HG02970 (cell line): ENCODE data around the gene CROCC2.

Experiments
- ATAC-seq: cut with Tn5 transposase; IDR thresholded peaks from one replicate; pipeline ENCODE4 v1.9.1; 2021; ENCODE audit warnings: mild to moderate bottlenecking, moderate library complexity, moderate number of reproducible peaks; ENCODE audit not compliant: unreplicated experiment, low FRiP score

The CROCC2 gene

DNA sequence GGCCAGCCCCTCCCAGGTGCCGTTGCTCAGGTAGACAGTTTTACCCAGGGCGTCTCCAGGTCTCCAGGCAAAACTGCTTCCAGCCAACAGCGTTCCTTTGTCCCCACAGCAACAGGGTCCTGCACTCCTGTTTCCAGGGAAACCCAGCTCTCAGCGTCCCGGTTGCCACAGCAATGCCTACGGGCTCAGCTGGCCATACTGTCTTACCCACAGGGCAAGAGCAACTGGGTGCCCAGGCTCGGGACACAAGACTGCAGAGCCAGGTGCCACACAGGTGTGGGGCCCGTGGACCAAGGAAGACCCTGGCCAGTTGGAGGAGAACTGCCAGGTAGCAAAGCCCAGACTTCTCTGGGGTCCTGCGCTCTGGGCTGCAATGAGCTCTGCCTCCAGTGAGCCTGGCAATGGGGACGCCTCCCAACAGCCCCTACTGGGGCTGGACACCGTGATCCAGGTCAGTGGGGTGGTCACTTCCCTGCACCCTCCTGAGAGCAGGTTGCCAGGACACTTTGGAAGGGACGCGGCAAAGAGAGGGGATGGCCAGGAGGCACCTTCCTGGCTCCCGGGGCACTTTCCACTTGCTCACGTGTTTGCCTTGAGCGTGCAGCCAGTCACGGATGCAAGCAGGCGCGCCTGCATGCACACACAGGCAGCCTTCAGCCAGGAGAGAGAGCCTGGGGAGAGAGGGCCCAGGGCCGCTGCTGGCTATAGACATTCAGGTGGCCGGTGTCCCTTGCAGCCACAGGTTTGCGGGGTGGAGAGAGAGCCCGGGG, at the start of gene CROCC2:
CROCC2 (plus strand) TSS at position 196 of the 770 bp plus-strand sequence; CDS start at position 374, 178 bp downstream.
- no peak for ATAC-seq

DNA sequence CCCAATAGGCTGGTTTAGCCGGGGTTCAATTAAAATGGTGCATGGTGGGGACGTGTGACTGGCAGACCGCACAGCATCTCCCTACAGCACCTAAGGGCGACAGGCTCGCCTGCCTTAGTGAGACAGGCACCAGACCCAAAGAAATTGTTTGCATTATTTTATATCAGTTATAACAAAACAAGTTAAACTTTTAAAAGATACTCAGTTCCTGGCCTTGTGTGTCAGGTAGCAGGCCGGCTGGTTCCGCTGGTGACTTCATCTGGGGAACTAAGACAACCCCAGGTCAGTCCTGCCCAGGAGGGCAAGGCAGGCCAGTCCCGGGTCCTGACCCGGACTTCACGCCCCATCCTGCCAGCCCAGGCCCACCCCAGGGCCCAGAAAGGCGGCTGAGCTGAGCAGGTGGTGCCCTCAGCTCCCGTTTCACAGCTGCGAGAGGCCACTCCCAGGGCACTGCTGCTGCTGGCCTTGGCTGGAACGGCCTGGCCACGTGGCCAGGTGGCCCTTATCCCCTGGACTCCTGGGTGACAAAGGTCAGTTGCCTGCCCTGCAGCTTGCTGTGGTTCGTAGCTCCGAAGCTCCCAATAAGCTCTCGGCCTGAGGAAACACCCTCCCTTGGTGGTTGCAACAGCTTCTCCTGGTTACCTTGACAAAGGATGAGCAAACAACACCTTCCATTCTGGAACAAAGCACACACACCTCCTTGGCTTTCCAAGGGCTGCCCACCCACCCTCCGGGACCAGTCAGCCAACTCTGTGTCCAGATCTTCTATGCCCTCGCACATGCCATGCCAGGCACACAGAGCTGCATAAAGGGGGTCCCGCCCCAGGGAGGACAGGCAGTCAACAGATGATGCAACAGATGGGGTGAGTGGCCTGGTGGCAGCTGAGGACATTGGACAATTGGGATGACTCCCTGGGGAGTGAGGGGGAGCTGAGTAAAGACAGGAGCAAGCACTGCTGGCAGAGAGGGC, 48.8 kb upstream of the CROCC2 start:
- ATAC-seq = no peak

DNA sequence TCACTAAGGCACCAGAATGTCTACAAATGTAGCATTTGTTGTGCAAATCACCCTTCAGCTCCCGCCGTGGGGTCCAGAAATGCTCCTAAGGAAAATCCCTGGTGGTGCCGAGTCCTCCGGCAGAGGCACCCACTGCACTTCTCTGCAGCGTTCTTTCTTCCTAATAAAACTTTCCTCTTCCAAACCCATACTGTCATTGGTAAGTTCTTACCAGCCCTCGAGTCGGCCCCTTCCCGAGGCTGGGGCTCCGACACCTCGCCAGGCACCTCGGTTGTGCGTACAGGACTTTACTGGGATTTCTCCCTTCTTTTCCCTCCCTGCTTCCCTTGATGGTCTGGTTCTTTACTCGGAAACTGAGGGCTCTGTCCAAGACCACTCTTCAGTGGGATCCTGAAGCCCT, 47.8 kb upstream of the CROCC2 start:
- no peak for ATAC-seq

DNA sequence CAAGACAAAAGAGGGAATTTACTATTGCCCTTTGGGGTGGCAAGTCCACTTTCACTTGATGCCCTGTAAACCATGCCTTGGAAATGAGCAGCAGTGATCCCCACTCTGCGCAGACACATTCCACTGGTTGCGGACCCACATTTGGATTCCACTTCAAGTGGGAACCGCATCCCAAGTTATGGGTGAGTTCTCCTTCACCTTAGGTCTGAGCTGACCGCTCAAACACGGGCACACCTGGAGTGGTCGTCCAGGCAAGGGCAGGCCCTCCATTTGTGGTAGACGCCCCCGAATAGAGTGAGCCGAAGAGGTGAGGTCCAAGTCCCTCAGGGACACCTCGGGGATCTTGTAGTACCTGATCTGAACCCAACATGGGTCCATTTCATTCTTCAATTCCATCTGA, 47.3 kb upstream of the CROCC2 start:
- ATAC-seq = no peak

DNA sequence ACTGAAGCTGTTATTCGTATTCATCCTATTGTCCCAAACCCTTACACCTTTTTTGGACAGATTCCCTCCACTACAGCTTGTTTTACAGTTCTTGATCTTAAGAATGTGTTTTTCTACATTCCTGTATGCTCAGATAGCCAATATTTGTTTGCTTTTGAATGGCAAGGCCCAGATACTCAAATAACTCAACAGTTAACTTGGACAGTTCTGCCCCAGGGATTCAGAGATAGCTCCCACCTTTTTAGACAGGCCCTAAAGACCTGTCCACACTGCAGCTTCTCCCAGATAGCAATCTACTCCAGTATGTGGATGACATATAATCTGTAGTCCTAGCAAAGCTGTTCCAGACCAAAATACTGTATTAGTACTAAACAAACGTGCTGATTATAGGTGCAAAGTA, 44.6 kb upstream of the CROCC2 start:
- no peak for ATAC-seq

DNA sequence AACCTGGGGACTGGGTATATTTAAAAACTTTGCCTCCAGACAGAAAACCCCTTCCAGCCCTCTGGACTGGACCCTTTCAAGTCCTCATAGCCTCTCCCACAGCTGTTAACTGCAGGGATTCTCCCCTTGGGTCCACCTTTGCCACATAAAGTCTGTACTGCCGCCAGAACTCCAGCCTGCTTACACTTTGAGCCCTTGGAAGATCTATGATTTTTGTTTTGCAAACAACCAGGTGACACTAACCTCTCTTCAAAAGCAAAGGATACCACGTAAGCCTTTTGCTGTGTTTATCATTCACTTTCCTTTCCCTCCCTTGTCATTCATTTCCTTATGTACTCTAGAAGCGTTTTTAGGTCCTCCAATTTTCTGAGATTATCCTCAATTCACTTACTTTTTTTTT, 41.7 kb upstream of the CROCC2 start:
- ATAC-seq = no peak

DNA sequence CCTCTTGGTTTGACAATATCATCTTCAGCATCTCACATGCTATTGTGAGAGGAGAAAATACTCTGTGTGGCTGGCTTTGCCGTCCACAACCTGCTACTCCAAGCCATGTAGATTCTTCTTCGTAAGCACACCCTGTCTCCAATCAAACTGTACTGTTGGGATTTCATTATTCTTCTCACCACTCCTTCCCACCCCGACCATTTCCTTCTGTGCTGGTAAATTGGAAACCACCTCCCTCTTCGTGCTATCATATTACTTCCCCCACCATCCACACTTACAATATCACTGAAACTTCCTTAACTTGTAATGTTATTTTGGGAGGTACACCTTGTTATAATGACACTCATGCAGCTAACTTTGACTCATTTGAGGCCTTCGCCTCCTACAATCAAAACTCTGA, 40.7 kb upstream of the CROCC2 start:
- ATAC-seq = no peak

DNA sequence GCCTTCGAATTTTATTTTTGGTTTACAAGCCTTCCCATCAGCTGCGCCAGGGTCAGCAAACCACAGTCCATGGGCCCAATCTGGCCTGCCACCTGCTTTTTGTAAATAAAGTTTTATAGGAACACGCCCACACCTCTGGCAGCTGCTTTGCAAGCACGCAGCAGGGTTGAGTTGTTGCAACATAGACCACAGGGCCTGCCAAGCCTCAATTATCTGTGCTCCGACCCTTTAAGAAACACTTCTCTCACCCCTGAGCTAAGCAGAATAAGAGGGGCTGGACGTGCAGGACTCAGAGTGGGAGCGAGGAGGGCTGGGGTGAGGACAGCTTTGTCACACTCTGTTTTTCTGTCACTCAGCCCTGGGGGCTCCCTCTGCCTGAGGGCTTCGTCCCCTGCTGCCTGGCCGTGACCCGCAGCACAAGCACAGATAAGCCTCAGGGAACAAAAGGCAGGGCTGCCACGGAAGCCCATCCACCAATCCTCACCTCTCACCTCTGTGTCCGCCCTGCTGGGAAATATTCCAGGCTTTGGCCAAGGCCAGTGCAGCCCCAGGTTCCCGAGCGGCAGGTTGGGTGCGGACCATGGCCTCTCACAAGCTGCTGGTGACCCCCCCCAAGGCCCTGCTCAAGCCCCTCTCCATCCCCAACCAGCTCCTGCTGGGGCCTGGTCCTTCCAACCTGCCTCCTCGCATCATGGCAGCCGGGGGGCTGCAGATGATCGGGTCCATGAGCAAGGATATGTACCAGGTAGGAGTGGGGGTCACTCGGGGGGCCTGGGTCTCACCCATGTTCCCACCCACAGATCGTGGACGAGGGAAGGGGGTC, 37.6 kb upstream of the CROCC2 start, which contains the start of gene AGXT:
AGXT (plus strand) TSS at position 539 of the 823 bp plus-strand sequence; CDS start at position 581, 42 bp downstream.
- ATAC-seq = no peak

DNA sequence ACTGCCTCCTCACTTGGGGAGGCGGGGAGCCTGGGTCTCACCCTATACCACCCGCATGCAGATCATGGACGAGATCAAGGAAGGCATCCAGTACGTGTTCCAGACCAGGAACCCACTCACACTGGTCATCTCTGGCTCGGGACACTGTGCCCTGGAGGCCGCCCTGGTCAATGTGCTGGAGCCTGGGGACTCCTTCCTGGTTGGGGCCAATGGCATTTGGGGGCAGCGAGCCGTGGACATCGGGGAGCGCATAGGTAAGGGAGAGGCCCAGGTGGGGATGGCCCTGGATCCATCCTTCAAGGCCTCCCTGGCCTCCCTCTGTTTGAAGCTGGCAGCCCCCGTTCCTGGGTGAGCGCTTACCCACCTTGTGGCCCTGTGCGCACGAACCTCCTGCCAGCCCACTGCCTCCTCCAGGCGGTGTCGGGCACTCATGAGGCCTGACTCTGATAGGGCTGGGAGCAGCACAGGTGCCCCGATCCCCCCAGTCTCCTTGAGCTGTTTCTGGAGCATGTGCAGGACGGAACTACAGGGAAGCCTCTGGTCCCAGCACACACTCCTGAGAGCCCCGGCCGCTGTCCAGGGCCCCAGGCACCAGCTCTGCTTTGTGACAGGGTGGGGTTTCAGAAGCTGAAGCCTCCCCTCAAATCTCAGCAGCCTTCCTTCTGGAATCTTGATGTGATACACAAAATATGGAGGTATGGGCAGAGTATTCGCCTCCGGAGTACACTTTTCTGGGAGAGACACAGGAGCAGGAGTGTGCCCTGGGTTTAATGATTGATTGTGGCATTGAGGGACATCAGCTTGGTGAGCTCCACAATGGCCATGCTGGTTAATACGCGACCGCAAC, 36.8 kb upstream of the CROCC2 start:
- no peak for ATAC-seq

DNA sequence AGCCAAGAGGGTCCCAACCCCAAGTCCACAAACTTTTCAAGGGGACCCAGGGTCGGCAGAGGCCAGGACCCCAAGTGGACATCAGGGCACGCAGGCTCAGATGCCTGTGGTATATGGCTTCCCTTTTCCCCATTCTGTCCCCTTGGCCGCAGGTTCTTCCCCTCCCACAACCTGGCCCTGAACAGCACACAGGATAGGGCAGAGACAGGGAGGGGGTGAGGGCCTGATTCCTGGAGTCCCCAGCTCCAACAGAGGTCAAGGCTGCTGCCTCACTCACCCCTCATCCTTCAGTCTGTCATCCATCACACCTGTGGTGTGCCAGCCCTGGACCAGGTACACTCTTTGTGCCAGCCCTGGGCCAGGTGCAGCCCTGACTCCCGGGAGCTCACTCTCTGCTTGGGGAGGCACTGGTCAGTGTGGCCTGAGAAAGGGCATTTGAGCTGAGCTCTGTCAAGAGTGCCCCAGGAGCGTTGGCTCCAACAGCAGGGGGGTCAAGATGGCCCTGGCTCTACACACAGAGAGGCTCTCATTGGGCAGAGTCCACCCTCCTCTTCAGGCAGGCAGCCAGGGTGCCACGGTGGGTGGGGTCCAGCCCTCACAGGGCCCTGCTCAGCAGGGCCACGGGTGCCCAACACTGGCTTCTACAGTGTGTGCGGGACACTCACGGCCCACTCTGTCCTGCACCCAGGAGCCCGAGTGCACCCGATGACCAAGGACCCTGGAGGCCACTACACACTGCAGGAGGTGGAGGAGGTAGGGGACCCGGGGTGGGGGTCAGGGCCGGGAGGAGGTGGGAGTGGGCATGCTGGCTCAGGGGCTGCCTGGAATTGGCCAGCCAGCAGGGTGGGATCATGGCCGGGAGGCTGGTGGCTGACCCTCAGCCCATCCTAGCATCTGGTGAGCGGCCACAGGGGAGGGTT, 35.9 kb upstream of the CROCC2 start:
- ATAC-seq = no peak

DNA sequence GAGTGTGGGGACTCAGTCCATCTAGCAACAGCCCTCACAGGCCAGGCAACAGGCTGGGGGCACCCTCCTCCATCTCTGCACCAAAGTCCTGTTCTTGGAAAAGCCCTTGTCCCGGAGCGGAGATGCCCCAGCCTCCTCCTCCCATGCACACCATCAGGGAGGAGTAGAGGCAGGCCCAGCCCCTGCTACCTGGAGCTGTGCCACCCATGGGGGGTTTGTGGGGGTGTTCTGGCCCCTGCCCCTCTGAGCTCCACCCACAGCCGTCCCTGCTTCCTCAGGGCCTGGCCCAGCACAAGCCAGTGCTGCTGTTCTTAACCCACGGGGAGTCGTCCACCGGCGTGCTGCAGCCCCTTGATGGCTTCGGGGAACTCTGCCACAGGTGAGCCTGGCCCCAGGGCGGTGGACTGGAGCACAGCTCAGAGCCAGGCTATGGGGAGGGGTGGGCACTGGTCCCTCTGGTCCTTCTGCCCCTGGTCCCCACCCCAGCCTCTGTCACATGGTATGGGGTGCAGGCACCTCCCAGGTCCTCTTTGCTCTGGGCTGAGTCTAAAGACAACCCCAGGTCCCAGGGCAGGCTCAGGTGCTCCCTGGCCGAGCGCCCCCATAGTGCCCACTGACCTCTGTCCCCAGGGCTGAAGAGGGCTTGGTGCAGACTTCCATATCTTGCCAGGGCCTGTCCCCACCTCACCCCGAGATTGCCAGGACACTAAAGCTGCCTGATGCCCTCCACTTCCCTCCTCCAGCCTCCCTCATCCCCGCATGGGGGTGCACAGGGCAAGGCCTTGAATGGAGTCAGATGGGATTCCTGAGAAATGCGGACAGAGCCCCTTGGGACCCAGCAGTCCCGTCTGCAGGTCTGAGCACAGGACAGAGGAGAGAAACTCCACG, 34.8 kb upstream of the CROCC2 start:
- ATAC-seq = no peak

DNA sequence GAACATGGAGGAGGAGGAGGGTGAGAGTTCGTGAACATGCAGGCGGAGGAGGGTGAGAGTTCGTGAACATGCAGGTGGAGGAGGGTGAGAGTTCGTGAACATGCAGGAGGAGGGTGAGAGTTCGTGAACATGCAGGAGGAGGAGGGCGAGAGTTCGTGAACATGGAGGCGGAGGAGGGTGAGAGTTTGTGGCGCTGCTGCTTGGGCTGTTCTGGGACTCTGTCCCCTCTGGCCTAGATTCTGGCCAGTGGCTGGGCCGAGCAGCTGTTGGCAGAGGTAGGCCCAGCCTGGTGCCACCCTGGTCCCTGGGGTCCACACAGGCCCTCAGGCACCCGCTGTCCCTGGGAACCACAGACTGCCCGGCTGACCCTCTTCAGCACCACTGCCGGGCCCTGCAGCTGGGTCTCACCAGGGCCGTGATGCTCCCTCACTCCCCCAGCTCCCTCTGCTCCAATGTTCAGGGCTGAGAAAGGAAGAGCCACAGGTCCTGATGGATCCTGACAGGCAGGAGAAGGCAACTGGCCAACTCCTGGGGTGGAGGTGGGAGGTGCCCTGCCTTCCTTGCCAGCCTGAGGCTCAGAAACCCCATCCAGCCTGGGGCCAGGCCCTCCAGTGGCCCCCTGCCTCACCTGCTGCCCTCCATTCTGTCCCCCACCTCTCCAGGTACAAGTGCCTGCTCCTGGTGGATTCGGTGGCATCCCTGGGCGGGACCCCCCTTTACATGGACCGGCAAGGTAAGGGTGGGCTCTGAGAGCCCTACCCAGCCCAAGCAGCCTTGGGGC, 33.6 kb upstream of the CROCC2 start:
- no peak for ATAC-seq

DNA sequence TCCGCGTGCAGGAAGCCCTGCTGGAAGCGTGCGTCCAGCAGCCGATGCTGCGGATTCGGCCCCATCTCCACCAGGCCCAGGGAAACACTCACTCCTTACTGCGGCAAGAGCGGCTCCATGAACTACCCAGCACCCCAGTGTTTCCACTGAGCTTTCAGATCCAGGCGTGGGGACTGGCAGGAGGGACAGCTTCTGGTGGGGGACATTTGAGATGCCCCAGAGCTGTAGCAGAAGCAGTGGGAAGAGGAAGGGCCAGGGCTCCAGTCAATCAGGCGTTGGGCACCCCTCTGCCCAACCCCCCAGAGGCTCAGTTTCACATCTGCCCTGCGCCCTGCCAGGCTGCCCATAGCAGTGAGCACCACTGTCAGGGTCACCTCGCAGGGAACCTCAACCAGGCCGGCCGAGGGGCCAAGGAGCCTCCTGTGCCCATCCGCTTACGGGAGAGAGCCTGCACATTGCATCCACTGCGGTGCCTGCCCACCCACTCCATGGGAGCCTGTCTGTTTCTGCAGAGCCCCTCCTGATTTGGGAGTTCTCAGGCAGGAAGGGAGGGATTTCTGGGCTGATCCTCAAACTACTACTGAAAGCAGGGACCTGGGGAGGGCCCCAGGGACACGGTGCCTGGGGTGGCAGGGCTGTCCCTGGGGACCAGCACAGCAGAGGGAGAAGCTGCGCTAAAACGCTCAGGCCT, 32.9 kb upstream of the CROCC2 start:
- no peak for ATAC-seq

DNA sequence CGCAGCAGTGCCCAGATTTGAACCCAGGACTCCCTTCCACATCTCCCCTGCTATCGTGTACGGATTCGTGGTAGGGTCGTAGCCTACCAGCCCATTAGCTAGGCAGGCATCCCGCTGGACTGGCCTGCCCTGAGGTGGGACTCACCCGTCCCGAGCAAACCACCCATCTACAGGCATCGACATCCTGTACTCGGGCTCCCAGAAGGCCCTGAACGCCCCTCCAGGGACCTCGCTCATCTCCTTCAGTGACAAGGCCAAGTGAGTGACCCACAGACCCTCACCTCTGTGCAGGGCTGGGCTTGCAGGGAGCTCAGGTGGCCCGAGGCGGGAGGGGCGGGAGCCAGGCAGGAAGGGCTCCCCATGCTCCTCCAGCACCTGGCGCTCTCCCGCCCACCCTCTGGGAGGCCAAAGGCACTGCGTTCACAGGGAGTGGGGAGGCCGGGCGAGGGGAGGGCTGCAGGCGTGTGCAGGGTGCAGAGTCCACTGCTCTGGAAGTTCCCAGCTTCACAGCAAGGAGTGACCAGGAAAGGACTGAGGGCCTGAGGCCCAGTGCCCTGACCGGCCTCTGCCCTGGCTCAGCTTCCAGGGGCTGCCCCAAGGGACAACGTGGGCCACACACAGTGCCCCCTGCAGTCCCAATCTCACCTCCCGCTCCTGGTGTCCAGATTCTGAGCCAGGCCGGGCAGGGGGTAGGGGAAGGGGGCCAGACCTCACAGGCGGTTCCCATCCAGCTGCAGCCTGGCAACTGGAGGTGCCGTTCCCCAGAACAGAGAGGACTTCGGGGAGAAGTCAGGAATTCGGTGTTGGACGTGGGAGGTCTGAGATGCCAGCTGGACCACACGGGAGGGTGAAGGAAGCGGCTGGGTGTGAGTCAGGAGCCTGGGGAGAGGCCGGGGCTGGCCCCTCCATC, 32.1 kb upstream of the CROCC2 start:
- no peak for ATAC-seq

DNA sequence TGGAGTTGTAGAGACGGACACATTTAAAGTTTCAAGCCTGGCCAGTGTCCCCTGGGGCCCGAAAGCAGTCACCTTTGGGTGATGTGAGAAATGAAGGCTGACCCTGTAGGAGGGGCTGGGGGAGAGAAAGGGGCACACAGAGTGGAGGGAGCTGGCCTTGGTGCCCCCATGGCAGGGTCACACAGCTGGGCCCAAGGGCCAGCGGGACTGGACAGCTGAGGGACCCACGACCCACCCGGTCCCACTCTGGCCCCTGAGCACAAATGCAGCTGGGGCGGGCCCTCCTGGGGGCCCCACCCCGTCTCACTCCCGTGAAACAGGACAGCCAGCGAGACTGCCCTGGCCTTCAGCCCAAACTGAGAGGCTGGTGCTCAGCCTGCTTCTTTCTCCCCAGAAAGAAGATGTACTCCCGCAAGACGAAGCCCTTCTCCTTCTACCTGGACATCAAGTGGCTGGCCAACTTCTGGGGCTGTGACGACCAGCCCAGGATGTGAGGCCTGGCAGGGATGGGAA, 31.4 kb upstream of the CROCC2 start:
- ATAC-seq = no peak
